Measurements from ENCODE around the gene OLFM2.

The OLFM2 gene

DNA sequence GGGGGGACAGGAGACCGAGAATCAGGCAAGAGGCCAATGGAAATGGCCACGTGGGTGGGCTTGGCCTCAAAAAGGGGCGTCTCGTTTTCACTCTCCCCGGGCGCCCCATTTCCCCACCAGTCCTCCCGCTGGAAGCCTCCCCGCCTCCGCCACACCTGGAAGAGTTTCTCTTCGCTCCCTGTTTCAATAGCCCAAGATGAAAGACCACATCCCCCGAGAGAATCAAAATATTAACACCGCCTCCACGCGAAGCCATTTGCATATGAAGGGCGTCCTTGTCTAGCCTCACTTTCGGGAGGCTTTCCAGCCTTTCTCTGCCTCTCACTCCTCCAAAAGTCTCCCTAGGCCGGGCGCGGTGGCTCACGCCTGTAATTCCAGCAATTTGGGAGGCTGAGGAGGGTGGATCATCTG, 691 bp upstream of the OLFM2 start:
- DNase-seq (ENCODE audit: low read depth, low spot score) = no peak
- CTCF ChIA-PET = interaction anchor here (5.0 kb wide), 1 partner anchor 63 kb away, joined by 31 read pairs; no protein-coding TSS in a partner anchor
- H3K4me3 ChIP-seq (ENCODE audit: low read depth, low read length) = no peak overlapping the region
- TF ChIP-seq, protein P1, sequence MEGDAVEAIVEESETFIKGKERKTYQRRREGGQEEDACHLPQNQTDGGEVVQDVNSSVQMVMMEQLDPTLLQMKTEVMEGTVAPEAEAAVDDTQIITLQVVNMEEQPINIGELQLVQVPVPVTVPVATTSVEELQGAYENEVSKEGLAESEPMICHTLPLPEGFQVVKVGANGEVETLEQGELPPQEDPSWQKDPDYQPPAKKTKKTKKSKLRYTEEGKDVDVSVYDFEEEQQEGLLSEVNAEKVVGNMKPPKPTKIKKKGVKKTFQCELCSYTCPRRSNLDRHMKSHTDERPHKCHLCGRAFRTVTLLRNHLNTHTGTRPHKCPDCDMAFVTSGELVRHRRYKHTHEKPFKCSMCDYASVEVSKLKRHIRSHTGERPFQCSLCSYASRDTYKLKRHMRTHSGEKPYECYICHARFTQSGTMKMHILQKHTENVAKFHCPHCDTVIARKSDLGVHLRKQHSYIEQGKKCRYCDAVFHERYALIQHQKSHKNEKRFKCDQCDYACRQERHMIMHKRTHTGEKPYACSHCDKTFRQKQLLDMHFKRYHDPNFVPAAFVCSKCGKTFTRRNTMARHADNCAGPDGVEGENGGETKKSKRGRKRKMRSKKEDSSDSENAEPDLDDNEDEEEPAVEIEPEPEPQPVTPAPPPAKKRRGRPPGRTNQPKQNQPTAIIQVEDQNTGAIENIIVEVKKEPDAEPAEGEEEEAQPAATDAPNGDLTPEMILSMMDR (IDR thresholded peaks at IDR 0.05; ENCODE audit: insufficient read depth, low read length, missing control alignments) = no peak
- POLR2A ChIA-PET = no interaction called here

DNA sequence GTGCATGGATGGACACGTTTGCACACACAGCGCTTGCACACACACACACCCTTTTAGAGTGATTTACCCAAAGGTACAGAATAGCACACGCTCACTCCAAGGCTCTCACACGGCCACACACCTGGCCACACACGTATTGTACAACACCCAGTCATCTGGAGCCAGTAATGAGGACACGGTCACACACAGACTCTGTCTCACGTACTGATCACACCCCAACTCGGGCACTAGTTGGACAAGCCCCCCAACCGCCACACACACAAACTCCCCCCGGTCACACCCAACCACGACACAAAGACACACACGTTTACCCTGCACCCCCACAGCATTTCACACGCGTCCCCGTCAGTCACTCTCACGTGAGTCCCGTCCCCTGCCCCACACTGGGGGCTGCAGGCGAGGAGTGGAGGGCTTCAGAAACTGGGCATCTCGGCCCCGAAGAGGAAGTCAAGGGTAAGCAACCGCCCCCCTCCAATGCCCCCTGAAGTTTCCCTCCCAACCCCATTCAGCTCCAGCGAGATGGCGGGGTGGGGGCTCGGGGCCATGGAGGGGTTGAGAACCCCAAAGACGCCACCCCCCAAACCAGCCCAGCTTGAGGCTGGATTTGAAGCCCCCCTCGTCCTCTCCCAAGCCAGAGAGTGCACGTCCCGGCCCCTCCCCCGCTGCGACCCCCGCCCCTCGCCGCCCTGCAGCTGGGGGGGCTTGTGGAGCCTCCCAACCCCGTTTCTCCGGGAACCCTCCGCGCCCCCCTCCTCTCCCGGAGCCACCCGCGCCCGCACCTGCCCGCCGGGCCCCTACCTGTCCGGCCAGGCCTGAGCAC, 599 bp downstream of the OLFM2 start:
- ChIA-PET POLR2A (no interaction called here), CTCF (interaction anchor here (0.8 to 2.1 kb wide), 4 partner anchors 64 to 100 kb away, joined by 5 to 16 read pairs (median 8); no protein-coding TSS in a partner anchor)
- no peak for DNase-seq (ENCODE audit: low read depth, low spot score)
- peak overlapping the region; percentile 63 for H3K4me3 ChIP-seq (ENCODE audit: low read depth, low read length)
- TF ChIP-seq, protein P1 (IDR thresholded peaks at IDR 0.05; ENCODE audit: insufficient read depth, low read length, missing control alignments) = no peak

DNA sequence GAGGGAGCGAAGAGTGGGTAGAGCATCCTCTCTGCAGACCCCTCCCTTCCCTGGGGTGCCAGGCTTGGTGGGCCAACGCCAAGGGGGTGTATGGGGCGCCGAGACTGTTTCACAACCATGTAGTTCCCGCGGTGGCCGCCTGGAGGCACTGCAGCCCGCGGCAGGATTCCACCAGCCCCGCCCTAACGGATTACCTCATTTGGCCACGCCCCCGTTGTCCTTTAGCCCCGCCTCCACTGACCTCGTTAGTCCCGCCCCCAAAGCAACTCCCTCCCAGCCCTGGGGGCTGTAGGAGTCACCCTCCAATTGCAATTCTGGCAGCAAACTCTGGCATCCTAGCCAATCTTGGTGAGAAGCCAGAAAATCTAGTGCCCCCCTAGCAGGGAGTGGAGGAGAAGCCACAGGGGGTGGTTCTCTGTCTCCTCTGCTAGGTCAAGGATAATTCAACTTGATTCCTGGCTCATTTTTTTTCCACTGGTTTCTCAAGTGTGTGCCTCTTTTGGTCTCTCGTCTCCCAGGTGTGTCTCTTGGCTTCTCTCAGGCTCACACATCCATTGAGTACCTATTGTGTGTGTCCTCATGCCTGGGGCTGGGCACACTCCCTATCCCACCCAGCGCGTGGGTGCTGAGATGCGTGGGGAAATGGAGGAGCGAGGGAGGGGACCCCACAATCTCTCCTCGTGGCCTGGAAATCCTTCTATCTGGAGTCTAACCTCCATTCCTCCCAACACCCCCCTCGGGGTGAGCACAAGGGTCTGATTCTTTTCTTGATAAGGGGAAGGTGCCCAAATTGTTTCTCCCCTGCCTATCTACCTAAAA, 2.0 kb downstream of the OLFM2 start:
- no peak for DNase-seq (ENCODE audit: low read depth, low spot score)
- TF ChIP-seq, protein P1 (IDR thresholded peaks at IDR 0.05; ENCODE audit: insufficient read depth, low read length, missing control alignments) = peak; percentile 95
- H3K4me3 ChIP-seq (ENCODE audit: low read depth, low read length) = peak overlapping the region; percentile 63
- ChIA-PET POLR2A (no interaction called here), CTCF (interaction anchor here (0.8 to 4.3 kb wide), 6 partner anchors 65 to 145 kb away, joined by 3 to 37 read pairs (median 8); no protein-coding TSS in a partner anchor)

DNA sequence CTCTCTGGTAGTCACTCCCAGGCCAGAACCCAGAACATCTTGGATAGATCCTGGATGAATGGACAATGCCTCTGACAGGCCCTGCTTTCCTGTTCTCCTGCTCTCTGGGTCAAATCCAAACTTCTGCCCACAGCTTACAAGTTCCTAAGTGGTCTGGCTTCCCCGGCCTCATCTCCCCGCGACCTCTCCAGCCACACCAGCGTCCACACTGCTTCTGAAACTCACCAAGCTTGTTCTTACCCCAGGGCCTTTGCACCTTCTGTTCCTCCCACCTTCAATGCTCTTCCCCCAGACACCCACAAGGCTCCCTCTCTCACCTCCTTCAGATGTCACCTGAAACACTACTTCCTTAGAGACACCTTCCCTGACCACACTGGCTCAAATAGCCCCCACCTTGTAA, 3.5 kb downstream of the OLFM2 start:
- POLR2A ChIA-PET = no interaction called here
- no peak for DNase-seq (ENCODE audit: low read depth, low spot score)
- TF ChIP-seq, protein P1 (IDR thresholded peaks at IDR 0.05; ENCODE audit: insufficient read depth, low read length, missing control alignments) = no peak
- no peak overlapping the region for H3K4me3 ChIP-seq (ENCODE audit: low read depth, low read length)
- CTCF ChIA-PET = interaction anchor here (0.8 to 8.1 kb wide), 32 partner anchors 12 to 459 kb away, joined by 3 to 200 read pairs (median 5); partner anchors contain the start of genes ANGPTL6, COL5A3, EIF3G and ICAM1

DNA sequence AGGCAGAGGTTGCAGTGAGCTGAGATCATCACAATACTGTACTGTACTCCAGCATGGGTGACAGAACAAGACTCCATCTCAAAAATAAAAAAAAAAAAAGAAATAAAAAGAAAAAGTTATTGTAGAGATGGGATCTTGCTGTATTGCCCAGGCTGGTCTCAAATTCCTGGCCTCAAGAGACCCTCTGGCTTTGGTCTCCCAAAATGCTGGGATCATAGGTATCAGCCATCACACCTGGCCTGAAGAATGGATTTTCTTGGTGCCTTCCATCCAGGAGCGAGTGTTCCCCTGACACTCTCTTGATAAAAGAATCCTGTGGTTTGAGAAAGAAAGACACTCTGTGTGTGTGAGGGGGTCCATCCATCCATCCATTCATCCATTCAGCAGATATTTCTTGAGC, 4.7 kb downstream of the OLFM2 start:
- POLR2A ChIA-PET = interaction anchor here (0.7 kb wide), 1 partner anchor 96 kb away, joined by 3 read pairs; no protein-coding TSS in a partner anchor
- CTCF ChIA-PET = interaction anchor here (0.9 to 8.1 kb wide), 44 partner anchors 9 to 461 kb away, joined by 3 to 200 read pairs (median 5); partner anchors contain the start of genes ANGPTL6, COL5A3, EIF3G and ICAM1
- DNase-seq (ENCODE audit: low read depth, low spot score) = no peak
- TF ChIP-seq, protein P1 (IDR thresholded peaks at IDR 0.05; ENCODE audit: insufficient read depth, low read length, missing control alignments) = no peak
- no peak overlapping the region for H3K4me3 ChIP-seq (ENCODE audit: low read depth, low read length)
